GM19023 (cell line): ENCODE data around the gene UBE2O.

Experiments
- ATAC-seq: cut with Tn5 transposase; IDR thresholded peaks from one replicate; pipeline ENCODE4 v1.9.1; 2021; ENCODE audit warnings: mild to moderate bottlenecking, moderate library complexity; ENCODE audit not compliant: unreplicated experiment

Gene UBE2O

GRCh38 chr17:76397687-76398522, 55.0 kb downstream of the UBE2O start:
- ATAC-seq: no peak

- no peak for ATAC-seq
These were observed 55.8 kb downstream of the UBE2O start for GRCh38 chr17:76397184-76397583.

- ATAC-seq: no peak
These were observed 57.0 kb downstream of the UBE2O start for GRCh38 chr17:76395980-76396379.

DNA sequence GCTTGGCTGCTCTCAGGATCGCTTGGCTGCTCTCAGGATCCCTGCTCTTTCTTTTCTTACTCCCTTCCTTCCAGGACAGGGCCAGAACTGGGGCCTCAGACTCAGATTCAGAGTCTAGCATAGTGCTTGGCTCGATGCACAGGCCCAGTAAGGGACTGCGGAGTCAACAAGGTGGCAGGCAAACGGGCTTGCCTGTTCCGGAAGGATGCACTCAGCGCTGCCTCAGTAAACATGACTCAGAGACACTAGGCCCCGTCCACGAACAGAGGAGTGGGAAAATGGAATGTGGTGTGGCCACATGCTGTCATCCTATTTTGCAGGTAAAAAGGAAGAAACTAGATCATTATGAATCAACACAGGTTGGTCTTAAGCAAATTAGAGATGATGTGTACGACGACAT, 58.8 kb downstream of the UBE2O start:
- no peak for ATAC-seq

GRCh38 chr17:76391200-76391715, 61.7 kb downstream of the UBE2O start:
- ATAC-seq: no peak

- ATAC-seq: no peak
These were observed 62.9 kb downstream of the UBE2O start for GRCh38 chr17:76390003-76390421.

GRCh38 chr17:76388966-76389888, 63.7 kb downstream of the UBE2O start:
- no peak for ATAC-seq

GRCh38 chr17:76386966-76387765, 65.8 kb downstream of the UBE2O start:
- no peak for ATAC-seq

GRCh38 chr17:76385892-76386786, 66.8 kb downstream of the UBE2O start:
- ATAC-seq: no peak

- ATAC-seq: no peak
These were observed 67.7 kb downstream of the UBE2O start for GRCh38 chr17:76384987-76385891.

DNA sequence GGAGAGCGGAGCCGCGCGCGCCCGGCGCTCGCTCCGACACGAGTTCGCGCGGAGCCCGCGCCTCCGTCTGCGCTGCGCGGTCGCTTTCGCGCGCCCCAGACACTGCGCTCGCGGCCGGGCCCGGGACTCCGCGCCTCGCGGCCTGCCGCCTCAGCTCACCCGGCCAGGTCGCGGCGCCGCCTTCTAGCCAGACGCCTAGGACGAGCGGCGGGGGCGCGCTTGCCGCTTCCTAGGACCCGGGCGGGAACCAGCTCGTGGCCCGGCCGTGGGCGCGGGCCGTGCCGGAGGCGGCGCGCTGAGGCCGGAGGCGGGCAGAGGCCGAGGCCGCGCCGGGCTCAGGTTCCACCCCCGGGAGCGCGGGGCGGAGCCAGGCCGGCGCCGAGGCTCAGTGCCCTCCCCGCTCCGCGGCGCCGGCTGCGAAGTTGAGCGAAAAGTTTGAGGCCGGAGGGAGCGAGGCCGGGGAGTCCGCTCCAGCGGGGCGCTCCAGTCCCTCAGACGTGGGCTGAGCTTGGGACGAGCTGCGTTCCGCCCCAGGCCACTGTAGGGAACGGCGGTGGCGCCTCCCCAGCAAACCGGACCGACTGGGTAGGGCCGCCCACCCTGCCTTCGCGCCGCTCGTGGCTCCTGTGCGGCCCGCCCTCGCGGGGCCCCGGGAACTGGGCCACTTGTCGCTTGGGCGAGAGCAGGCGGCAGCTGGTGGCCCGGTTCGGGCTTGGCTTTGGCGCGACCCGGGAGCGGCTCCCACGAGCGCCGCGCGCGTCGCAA, 68.5 kb downstream of the UBE2O start, which contains the start of gene SPHK1:
Gene SPHK1 (plus strand): TSS at position 388 of the 765 bp plus-strand sequence. CDS start 1,036 bp downstream, outside the sequence.
- peak; percentile 55 for ATAC-seq

DNA sequence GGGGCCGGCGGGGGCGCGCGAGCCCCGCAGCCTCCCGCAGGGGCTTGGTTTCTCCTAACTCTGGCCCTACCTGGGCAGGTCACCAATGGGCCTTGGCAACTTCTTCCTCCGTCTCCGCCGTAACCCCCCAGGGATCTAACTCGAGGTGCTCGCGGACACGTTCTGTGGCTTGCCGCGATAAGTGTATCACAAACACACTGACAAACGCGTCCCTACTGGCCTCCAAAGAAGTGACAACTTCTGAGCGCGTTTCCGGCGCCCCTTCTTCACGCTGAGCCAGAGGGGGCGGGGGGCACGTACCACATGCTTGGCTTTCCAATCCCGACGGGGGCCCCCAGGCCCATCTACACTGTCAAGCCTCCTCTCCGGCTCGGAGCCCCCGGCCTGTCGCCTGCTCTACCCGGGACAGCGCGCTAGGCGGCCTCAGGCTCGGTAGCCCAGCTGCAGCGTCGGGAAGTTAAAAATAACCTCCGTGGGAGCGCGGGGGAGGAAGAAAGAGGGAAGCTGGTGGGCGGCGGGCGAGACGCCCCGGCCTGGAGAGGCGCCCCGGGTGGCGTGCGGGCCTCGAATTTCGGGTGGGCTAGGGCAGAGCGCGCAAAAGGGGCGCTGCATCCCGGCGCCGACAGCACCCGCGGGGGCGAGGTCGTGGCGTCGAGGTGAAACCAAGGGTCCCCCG, 69.3 kb downstream of the UBE2O start:
- ATAC-seq: peak; percentile 8

GRCh38 chr17:76382803-76383545, 70.0 kb downstream of the UBE2O start:
- no peak for ATAC-seq

DNA sequence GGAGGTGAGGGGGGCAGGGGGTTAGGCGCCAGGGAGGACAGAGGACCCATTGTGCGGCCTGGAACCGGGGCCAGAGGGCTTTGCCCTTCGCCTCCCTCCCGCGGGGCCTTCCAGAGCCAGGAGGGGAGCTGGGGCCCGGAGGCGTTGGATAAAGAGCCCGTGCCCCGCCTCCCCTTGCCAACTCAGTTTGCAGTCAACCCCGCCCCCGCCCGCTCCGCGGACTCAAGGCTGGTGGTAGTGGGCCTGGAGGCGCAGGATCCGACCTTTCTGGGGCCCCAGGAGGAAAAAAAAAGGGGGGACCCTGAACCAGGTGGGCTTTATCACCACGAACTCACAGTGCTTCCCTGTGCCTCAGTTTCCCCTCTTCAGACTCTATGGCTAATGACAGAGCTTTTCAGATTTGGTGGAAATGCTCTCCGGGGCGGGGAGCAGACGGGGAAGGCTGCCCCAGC, 70.6 kb downstream of the UBE2O start:
- ATAC-seq: no peak

DNA sequence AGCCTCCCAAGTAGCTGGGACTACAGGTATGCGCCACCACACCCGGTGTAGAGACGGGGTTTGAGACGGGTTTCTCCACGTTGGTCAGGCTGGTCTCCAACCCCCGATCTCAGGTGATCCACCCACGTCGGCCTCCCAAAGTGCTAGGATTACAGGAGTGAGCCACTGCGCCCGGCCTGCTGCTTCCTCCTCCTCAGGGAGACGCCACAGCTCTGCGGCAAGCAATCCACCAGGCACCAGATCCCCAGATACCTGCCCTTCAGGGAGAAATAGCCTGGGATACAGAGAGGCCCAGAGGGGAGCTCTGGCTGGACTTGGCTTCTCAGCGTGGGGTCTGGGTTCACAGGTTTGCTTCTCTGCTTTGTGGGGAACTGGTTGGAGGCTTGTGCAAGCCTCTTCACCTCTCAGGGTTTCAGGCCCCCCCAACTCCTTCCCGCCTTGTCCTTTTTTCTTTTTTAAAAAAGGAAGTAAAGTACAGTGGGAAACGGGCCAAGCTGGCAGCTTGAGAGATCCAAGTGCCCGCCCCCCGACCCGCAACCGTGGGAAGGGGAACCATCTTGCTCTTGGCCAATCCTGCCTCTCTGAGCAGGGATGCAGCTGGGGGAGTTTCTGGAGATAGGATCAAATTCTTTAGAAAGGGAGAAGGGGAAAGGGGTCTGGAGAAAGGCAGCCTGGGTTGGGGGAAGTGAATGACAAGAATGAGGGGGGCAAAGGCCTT, 71.2 kb downstream of the UBE2O start:
- ATAC-seq: no peak
